AG09309 (cell line): ENCODE results near the gene CAMK2D.
A peak's percentile ranks its signal among the peaks of the same experiment; 100 is the strongest.

Experiments used
- DNase-seq: peaks from one replicate; pipeline ENCODE4 v3.0.0-alpha.2; 2010; ENCODE audit warnings: low read depth
- H3K4me3 ChIP-seq: 2 replicates; pipeline ENCODE4 v1.5.1; 2011; ENCODE audit warnings: mild to moderate bottlenecking, low read depth, low read length, moderate library complexity; ENCODE audit not compliant: control insufficient read depth
- TF ChIP-seq, protein P1 (sequence below): IDR thresholded peaks from 2 replicates; pipeline ENCODE4 v1.5.1; 2011; ENCODE audit warnings: mild to moderate bottlenecking, low read depth, low read length, inconsistent platforms; ENCODE audit not compliant: insufficient read depth, control insufficient read depth; ENCODE audit errors: missing control alignments

CAMK2D gene

DNA sequence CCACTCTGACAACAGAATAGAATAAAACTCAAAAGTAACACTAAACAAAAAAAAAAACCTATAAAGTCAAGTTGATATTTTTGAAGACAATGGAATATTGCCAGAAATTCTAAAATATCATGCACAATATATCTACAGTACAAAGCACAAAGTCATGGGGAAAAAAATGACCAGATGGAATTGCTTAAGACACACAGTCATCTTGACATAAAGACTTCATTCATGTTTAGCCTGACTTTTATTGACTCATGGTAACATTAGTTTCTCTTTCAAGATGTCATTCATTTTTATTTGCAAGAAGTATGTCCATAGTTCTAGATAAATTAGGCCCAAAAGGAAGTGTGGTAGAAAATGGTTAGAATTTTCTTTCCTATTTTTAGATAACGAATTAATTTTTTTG lies 259.1 kb downstream of the CAMK2D start:
- peak; percentile 5 for DNase-seq
- no peak overlapping the region for H3K4me3 ChIP-seq
- TF ChIP-seq, protein P1, sequence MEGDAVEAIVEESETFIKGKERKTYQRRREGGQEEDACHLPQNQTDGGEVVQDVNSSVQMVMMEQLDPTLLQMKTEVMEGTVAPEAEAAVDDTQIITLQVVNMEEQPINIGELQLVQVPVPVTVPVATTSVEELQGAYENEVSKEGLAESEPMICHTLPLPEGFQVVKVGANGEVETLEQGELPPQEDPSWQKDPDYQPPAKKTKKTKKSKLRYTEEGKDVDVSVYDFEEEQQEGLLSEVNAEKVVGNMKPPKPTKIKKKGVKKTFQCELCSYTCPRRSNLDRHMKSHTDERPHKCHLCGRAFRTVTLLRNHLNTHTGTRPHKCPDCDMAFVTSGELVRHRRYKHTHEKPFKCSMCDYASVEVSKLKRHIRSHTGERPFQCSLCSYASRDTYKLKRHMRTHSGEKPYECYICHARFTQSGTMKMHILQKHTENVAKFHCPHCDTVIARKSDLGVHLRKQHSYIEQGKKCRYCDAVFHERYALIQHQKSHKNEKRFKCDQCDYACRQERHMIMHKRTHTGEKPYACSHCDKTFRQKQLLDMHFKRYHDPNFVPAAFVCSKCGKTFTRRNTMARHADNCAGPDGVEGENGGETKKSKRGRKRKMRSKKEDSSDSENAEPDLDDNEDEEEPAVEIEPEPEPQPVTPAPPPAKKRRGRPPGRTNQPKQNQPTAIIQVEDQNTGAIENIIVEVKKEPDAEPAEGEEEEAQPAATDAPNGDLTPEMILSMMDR: no peak

DNA sequence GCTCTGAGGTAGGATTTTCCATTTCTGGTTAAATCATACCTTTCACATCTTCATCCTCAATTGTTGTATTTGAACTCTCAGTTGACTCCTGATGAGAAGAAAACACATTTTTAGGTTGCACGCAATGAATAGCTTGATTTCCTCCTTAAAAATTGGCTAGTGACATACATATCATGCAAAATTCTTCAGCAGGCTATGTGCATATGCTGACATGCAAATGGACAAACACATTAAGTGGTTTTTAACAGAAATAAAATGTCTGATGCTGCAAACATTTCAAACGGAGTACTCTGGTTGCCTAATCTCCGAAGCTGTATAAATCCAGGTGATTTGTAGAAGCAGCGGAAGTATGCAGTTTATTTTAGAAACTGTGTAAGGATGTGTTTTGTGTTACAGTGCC lies 261.1 kb downstream of the CAMK2D start:
- no peak overlapping the region for H3K4me3 ChIP-seq
- TF ChIP-seq, protein P1: no peak

DNA sequence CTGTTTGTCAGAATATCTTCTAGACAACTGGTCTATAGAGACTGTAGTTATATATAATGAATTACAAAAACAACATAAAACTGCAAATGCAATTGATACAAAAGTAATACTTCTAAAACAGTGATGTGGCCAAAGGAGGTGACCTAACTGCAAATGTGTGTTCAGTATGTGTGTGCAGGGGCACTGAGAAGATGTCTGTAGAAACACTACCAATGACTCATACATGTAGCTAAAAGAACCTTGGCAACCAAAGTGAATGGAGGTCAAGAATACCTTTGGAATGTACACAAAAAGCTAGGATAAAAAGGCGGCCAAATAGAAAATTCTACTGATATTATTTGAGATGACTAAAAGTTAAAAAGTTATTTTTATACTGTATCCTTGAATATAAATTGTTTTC lies 261.8 kb downstream of the CAMK2D start:
- no peak for DNase-seq
- TF ChIP-seq, protein P1: no peak
- H3K4me3 ChIP-seq: no peak overlapping the region

More for the DNA sequence above, 261.1 kb downstream of the CAMK2D start:
- no peak for DNase-seq

DNA sequence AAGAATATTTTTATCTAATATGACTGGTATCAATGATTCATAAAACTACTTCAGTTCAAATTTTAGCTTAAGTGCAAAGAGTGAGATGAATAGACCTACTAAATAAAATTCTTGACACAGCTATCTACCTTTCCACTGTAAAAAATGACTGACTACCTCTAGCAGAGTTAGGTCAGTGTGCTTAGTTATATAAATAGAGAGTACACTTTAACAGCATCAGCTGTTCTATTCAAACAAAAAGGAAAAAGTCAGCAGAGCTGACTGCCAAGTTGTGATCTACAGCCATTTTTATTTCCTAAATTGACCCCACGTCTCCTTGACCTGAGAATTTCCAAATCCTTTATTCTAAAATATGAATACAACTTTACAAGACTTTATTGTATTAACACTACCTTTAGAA lies 262.4 kb downstream of the CAMK2D start:
- TF ChIP-seq, protein P1: no peak
- DNase-seq: no peak
- no peak overlapping the region for H3K4me3 ChIP-seq

DNA sequence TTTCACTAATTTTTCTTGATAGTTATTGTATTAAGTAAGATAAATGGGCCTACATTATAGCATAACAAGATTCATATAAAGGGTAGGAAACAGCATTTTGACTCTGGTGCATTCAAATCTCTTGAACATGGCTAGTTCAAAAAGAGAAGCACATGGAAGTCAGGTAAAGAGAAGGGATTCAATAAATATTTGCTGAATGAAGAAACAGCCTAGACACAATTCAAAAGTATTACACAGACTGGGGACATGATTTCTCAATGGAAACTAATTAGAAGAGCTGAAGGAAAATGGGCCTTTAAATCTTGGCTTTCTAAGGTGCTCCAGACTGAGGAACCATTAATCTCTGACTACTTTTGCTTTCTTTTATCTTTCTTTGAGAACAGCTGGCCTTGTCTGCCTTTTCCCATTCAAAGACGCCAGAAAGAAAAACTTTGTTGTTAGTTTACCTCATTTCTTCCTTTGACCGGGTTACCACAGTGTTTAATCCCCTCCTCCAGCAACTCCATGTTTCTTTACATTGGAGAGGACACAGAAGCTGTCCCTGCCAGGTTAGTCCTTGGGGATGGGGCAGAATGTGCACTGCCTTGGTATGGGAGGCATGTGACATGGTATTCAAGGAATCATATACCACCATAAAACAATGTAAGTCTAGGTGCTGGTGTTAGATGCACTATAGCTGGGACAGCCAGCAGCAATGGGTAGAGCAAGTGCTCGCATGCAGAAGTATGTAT lies 264.2 kb downstream of the CAMK2D start:
- TF ChIP-seq, protein P1: no peak
- H3K4me3 ChIP-seq: no peak overlapping the region
- no peak for DNase-seq

DNA sequence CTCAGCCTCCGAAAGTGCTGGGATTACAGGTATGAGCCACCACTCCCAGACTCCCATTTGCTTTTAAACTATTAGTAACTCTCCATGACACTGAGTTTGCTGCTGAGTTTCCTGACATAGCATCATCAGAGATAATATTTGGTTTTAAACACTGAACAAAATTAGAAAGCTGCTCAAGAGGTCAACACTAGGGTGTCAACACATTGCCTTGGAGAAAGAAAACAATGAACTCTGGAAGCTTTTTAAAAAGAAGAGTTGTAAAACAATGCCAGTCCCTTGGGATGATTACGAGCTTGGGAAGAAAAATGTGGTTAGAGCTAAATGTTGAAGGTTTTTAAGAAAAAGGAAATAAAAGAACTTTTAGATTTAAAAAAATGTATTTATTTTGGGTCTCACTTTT lies 264.8 kb downstream of the CAMK2D start:
- H3K4me3 ChIP-seq: no peak overlapping the region
- TF ChIP-seq, protein P1: no peak
- DNase-seq: no peak

DNA sequence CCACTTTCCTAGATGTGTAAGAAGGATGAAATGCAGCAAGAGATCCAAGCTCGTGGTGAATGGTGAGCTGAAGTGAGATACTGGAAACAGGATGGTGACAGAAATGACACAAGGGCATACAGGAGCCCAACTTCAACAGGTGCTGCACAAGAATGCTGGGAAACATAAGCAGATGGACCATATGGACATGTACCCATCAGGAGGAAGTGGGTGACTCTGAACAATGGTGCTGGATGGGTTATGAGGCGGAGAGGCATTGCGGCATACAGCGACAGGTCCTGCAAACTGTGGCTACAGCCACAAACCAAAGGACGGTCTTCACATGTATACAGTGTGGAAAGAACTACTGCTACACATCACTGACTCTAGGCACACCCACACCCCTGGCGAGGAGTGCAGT lies 265.7 kb downstream of the CAMK2D start:
- no peak overlapping the region for H3K4me3 ChIP-seq
- no peak for DNase-seq
- TF ChIP-seq, protein P1: no peak
